MM.1S (cell line): ENCODE data around the gene PEDS1.
A peak's percentile ranks its signal among the peaks of the same experiment; 100 is the strongest.

Experiments
- DNase-seq: peaks from one replicate; pipeline ENCODE4 v3.0.0-alpha.2; 2015
- H2AFZ ChIP-seq: fragments of 300-600 bp; sonication (generic); 2 replicates; pipeline ENCODE4 v1.6.0; 2016; ENCODE audit warnings: antibody characterized with exemption, low read length
- H3F3A ChIP-seq: fragments of 300-600 bp; sonication (generic); 2 replicates; pipeline ENCODE4 v1.6.1; 2016; ENCODE audit warnings: mild to moderate bottlenecking, antibody characterized with exemption, low read length, moderate library complexity, mixed read lengths; ENCODE audit not compliant: insufficient read depth
- H3K27ac ChIP-seq: fragments of 300-600 bp; sonication (generic); 2 replicates; pipeline ENCODE4 v1.5.1; 2016; ENCODE audit warnings: mild to moderate bottlenecking, low read length
- H3K27me3 ChIP-seq: fragments of 300-600 bp; sonication (generic); replicated peaks from 2 replicates; pipeline ENCODE4 v1.6.0; 2016; ENCODE audit warnings: low read length; ENCODE audit not compliant: insufficient read depth
- H3K36me3 ChIP-seq: fragments of 300-600 bp; sonication (generic); replicated peaks from 2 replicates; pipeline ENCODE4 v1.6.1; 2016; ENCODE audit warnings: mild to moderate bottlenecking, low read length, mixed read lengths; ENCODE audit not compliant: insufficient read depth
- H3K4me1 ChIP-seq: fragments of 300-600 bp; sonication (generic); 2 replicates; pipeline ENCODE4 v1.6.1; 2016; ENCODE audit warnings: low read length, mixed read lengths
- H3K4me2 ChIP-seq: fragments of 300-600 bp; sonication (generic); 2 replicates; pipeline ENCODE4 v1.6.0; 2016; ENCODE audit warnings: low read depth, low read length
- H3K4me3 ChIP-seq: fragments of 300-600 bp; sonication (generic); 2 replicates; pipeline ENCODE4 v1.5.1; 2016; ENCODE audit warnings: low read length, mixed read lengths
- H3K79me2 ChIP-seq: fragments of 300-600 bp; sonication (generic); 2 replicates; pipeline ENCODE4 v1.6.1; 2016; ENCODE audit warnings: mixed run types, low read length, mixed read lengths
- H3K9ac ChIP-seq: fragments of 300-600 bp; sonication (generic); 2 replicates; pipeline ENCODE4 v1.6.1; 2016; ENCODE audit warnings: low read length, mixed read lengths
- H3K9me2 ChIP-seq: fragments of 300-600 bp; sonication (generic); replicated peaks from 2 replicates; pipeline ENCODE4 v1.6.1; 2016; ENCODE audit warnings: mild to moderate bottlenecking, low read length, mixed read lengths; ENCODE audit not compliant: insufficient read depth
- H3K9me3 ChIP-seq: fragments of 300-600 bp; sonication (generic); replicated peaks from 2 replicates; pipeline ENCODE4 v1.6.1; 2016; ENCODE audit warnings: mild to moderate bottlenecking, low read length, mixed read lengths; ENCODE audit not compliant: insufficient read depth
- H4K20me1 ChIP-seq: fragments of 300-600 bp; sonication (generic); 2 replicates; pipeline ENCODE4 v1.6.1; 2016; ENCODE audit warnings: mild to moderate bottlenecking, low read length, moderate library complexity, mixed read lengths; ENCODE audit not compliant: insufficient read depth
- CTCF ChIP-seq: fragments of 300-600 bp; sonication (generic); IDR thresholded peaks from 2 replicates; pipeline ENCODE4 v1.5.1; 2016; ENCODE audit warnings: antibody characterized with exemption, low read length, mixed read lengths
- EZH2 ChIP-seq: fragments of 300-600 bp; sonication (generic); optimal IDR thresholded peaks from 2 replicates; pipeline ENCODE3; 2017; ENCODE audit warnings: low read depth, mild to moderate bottlenecking, antibody characterized with exemption, low read length, mixed read lengths
- EZH2phosphoT487 ChIP-seq: fragments of 300-600 bp; sonication (generic); IDR thresholded peaks from 2 replicates; pipeline ENCODE4 v1.6.1; 2018; ENCODE audit warnings: antibody characterized with exemption, low read length

Gene PEDS1

GRCh38 chr20:50133474-50134217 lies 19.9 kb downstream of the PEDS1 start:
- H3K36me3 ChIP-seq = no peaks in the 10 kb centered on the region

DNA sequence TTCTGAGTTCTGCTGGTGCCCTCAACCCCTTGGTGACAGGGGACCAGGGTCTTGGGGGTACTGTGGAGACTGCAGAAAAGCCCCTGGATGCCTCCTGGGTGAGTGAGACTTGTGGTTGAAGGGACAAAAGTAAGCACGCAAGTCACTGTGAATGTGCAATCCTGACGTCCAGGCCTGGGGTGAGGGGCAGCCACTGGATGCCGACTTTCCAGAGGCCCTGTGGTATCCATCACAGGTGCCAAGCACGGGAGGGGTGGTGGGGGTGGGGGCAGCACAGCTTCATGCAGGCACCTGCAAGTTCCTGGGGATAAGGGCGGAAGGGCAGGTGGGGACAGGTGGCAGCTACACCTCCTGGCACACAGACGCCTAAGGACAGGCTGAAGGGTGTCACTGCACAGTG lies 20.5 kb downstream of the PEDS1 start:
- Histone ChIP-seq H3K27me3 (no peaks in the 10 kb centered on the region), H3K9me2 (no peaks in the 10 kb centered on the region), H3K79me2 (peaks cover 4% of the 10 kb centered on the region; the same call in 1 of the 2 replicates), H3F3A (no peaks in the 10 kb centered on the region), H3K4me2 (no peak overlapping the region), H3K36me3 (no peaks in the 10 kb centered on the region), H3K4me1 (no peaks in the 10 kb centered on the region), H3K4me3 (no peak overlapping the region), H3K9ac (no peak overlapping the region), H4K20me1 (no peaks in the 10 kb centered on the region), H3K27ac (no peak overlapping the region), H2AFZ (no peak overlapping the region), H3K9me3 (no peaks in the 10 kb centered on the region)
- no peak for DNase-seq
- TF ChIP-seq EZH2phosphoT487 (no peak), CTCF (no peak), EZH2 (no peak)

More at GRCh38 chr20:50133474-50134217, 19.9 kb downstream of the PEDS1 start:
- Histone ChIP-seq H3K9me3 (no peaks in the 10 kb centered on the region), H2AFZ (no peak overlapping the region), H3K4me3 (no peak overlapping the region), H3K27me3 (no peaks in the 10 kb centered on the region), H3F3A (no peaks in the 10 kb centered on the region), H4K20me1 (no peaks in the 10 kb centered on the region), H3K9me2 (no peaks in the 10 kb centered on the region), H3K4me1 (no peaks in the 10 kb centered on the region), H3K27ac (no peak overlapping the region), H3K79me2 (peaks cover 4% of the 10 kb centered on the region; the same call in 1 of the 2 replicates), H3K4me2 (no peak overlapping the region), H3K9ac (no peak overlapping the region)
- DNase-seq = no peak
- TF ChIP-seq EZH2 (no peak), EZH2phosphoT487 (no peak), CTCF (peak; percentile 9; the same call in 1 of the 2 replicates)

DNA sequence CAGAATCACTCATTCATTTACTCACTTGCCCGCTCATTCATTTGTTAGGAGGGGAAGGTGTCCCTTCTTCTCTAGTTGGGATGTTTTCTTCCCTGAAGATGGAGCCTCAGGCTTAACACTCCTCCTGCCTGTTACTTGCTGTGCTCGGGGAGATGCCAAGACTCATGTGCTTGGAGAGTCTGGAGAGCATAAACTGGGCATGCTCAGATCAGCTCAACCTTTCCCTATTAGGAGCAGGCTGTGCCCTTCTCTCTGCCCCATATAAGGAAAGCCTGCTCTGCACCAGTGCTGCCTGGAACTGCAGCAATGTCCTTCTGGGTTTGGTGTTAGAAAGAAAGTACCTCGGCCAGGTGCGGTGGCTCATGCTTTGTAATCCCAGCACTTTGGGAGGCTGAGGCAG lies 22.5 kb downstream of the PEDS1 start:
- no peaks in the 10 kb centered on the region for H3K9me2 ChIP-seq
- no peak overlapping the region for H2AFZ ChIP-seq
- H3K4me2 ChIP-seq = no peak overlapping the region
- no peaks in the 10 kb centered on the region for H4K20me1 ChIP-seq
- no peaks in the 10 kb centered on the region for H3F3A ChIP-seq
- no peak overlapping the region for H3K27ac ChIP-seq
- no peak overlapping the region for H3K9ac ChIP-seq
- H3K9me3 ChIP-seq = no peaks in the 10 kb centered on the region
- H3K36me3 ChIP-seq = no peaks in the 10 kb centered on the region
- H3K4me1 ChIP-seq = no peaks in the 10 kb centered on the region
- H3K79me2 ChIP-seq = no peaks in the 10 kb centered on the region
- no peak for TF ChIP-seq EZH2phosphoT487
- no peak for TF ChIP-seq CTCF
- TF ChIP-seq EZH2 = no peak
- no peak for DNase-seq
- no peaks in the 10 kb centered on the region for H3K27me3 ChIP-seq
- H3K4me3 ChIP-seq = no peak overlapping the region
